Measurements from ENCODE around the gene CYP3A5. TPM values are rescaled to one million over a fixed set of nuclear protein-coding genes. Genes with fewer than 3 reads are reported as not detected.

Gene CYP3A5
- total RNA-seq, 1 donor from 2014 or later, result not detected

DNA sequence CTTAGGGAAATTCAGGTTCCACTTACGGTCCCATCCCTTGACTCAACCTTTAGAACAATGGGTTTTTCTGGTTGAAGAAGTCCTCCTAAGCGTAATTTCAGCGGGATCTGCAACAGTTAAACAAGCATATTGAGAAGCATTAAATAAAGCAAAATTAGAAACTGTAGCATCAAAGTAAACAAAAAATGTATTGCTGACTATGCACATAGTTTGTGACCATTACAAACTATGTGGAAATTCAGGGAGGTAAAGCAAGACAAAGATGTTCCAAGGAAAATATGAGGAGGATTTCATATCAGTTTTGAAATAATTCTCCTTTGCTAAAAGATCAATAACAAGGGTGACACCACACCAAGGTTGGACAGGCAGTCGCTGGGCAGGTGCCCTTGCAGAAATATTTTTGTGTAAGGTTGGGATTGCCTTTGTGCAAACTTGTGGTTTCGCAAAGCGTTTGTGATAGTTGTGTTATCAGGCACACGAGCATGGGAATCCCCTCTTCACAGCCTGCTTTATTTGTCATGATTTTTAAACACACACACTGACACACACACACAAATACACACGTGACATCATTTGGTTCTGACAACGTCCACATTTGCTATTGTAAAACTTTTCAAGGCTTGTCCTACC, 5.4 kb upstream of the CYP3A5 start:
- Mint-ChIP-seq H3K4me1 (ENCODE audit: unreplicated experiment) (no peaks in the 10 kb centered on the region), H3K27ac (ENCODE audit: unreplicated experiment) (no peak overlapping the region), H3K9me3 (ENCODE audit: unreplicated experiment) (peaks cover 23% of the 10 kb centered on the region), H3K27me3 (ENCODE audit: unreplicated experiment) (no peaks in the 10 kb centered on the region), H3K36me3 (ENCODE audit: unreplicated experiment) (peaks cover 3% of the 10 kb centered on the region), H3K4me3 (ENCODE audit: unreplicated experiment) (no peak overlapping the region)
- DNase-seq (ENCODE audit: extremely low spot score, unreplicated experiment), result no peak
- TF ChIP-seq, protein P1, sequence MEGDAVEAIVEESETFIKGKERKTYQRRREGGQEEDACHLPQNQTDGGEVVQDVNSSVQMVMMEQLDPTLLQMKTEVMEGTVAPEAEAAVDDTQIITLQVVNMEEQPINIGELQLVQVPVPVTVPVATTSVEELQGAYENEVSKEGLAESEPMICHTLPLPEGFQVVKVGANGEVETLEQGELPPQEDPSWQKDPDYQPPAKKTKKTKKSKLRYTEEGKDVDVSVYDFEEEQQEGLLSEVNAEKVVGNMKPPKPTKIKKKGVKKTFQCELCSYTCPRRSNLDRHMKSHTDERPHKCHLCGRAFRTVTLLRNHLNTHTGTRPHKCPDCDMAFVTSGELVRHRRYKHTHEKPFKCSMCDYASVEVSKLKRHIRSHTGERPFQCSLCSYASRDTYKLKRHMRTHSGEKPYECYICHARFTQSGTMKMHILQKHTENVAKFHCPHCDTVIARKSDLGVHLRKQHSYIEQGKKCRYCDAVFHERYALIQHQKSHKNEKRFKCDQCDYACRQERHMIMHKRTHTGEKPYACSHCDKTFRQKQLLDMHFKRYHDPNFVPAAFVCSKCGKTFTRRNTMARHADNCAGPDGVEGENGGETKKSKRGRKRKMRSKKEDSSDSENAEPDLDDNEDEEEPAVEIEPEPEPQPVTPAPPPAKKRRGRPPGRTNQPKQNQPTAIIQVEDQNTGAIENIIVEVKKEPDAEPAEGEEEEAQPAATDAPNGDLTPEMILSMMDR (IDR thresholded peaks at IDR 0.05), result no peak

- DNase-seq (ENCODE audit: extremely low spot score, unreplicated experiment), result no peak
- H3K4me1 Mint-ChIP-seq (ENCODE audit: unreplicated experiment), result no peaks in the 10 kb centered on the region
- H3K27ac Mint-ChIP-seq (ENCODE audit: unreplicated experiment), result no peak overlapping the region
- H3K4me3 Mint-ChIP-seq (ENCODE audit: unreplicated experiment), result no peak overlapping the region
- H3K9me3 Mint-ChIP-seq (ENCODE audit: unreplicated experiment), result peaks cover 23% of the 10 kb centered on the region
- H3K36me3 Mint-ChIP-seq (ENCODE audit: unreplicated experiment), result peaks cover 3% of the 10 kb centered on the region
- TF ChIP-seq, protein P1 (IDR thresholded peaks at IDR 0.05), result no peak
- no peaks in the 10 kb centered on the region for H3K27me3 Mint-ChIP-seq (ENCODE audit: unreplicated experiment)
Observed at GRCh38 chr7:99679032-99679399, 780 bp downstream of the CYP3A5 start.

DNA sequence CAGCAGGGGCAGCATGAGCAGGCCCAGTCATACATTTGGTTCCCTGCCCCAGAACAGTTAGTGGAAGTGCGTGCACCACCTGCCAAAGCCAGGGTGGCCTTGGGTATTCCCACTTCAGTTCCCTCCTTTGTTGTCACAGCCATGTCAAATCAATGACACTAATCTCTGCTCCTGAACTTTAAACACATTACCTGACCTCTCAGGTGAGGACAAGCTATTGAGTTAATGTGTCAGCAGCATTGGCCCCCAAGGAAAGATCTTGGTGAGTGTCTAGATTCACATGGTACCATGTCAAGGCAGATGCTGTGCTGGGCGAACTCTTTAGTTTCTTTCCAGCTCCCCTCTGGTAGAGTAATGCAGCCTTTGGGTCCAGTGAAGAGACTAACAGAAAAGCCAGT, 2.1 kb downstream of the CYP3A5 start:
- peaks cover 3% of the 10 kb centered on the region for H3K36me3 Mint-ChIP-seq (ENCODE audit: unreplicated experiment)
- no peaks in the 10 kb centered on the region for H3K27me3 Mint-ChIP-seq (ENCODE audit: unreplicated experiment)
- TF ChIP-seq, protein P1 (IDR thresholded peaks at IDR 0.05), result no peak
- no peak for DNase-seq (ENCODE audit: extremely low spot score, unreplicated experiment)
- no peak overlapping the region for H3K4me3 Mint-ChIP-seq (ENCODE audit: unreplicated experiment)
- H3K27ac Mint-ChIP-seq (ENCODE audit: unreplicated experiment), result no peak overlapping the region
- no peaks in the 10 kb centered on the region for H3K4me1 Mint-ChIP-seq (ENCODE audit: unreplicated experiment)
- H3K9me3 Mint-ChIP-seq (ENCODE audit: unreplicated experiment), result peaks cover 14% of the 10 kb centered on the region

DNA sequence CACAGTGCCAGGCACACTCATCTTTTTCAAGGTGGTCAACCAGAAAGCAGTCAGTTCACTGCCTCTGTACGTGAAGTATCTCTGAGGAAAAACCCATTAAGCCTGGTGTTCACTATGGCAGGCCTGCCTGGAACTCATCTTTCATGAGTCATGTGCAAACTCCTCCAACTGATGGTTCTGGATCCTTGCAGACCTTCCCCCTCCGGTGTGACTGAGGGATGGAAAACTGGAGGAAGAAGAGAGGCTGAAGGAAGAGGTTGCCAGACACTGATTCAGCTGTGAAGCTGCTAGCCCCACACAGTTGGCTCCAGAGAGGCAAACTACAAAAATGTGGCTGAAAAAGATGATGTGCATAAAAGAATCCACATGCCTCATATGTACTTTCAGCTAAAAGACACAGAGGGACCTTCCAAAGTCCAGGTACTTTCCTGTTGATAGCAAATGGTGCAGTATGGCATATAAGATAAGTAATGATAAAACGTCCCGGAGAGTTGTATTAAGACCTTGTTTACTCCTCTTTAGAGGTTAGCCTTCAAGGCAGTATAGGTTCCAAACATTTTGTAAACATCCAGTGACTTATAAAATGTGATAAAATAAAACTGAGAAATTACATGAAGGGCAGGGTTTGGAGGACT, 2.7 kb downstream of the CYP3A5 start:
- Mint-ChIP-seq H3K9me3 (ENCODE audit: unreplicated experiment) (peaks cover 9% of the 10 kb centered on the region), H3K27me3 (ENCODE audit: unreplicated experiment) (no peaks in the 10 kb centered on the region), H3K27ac (ENCODE audit: unreplicated experiment) (no peak overlapping the region), H3K4me1 (ENCODE audit: unreplicated experiment) (no peaks in the 10 kb centered on the region), H3K4me3 (ENCODE audit: unreplicated experiment) (no peak overlapping the region), H3K36me3 (ENCODE audit: unreplicated experiment) (peaks cover 1% of the 10 kb centered on the region)
- TF ChIP-seq, protein P1 (IDR thresholded peaks at IDR 0.05), result no peak
- DNase-seq (ENCODE audit: extremely low spot score, unreplicated experiment), result no peak

- H3K36me3 Mint-ChIP-seq (ENCODE audit: unreplicated experiment), result peaks cover 2% of the 10 kb centered on the region
- TF ChIP-seq, protein P1 (IDR thresholded peaks at IDR 0.05), result no peak
- DNase-seq (ENCODE audit: extremely low spot score, unreplicated experiment), result no peak
- no peaks in the 10 kb centered on the region for H3K27me3 Mint-ChIP-seq (ENCODE audit: unreplicated experiment)
- H3K4me3 Mint-ChIP-seq (ENCODE audit: unreplicated experiment), result no peak overlapping the region
- no peaks in the 10 kb centered on the region for H3K9me3 Mint-ChIP-seq (ENCODE audit: unreplicated experiment)
- H3K27ac Mint-ChIP-seq (ENCODE audit: unreplicated experiment), result no peak overlapping the region
- H3K4me1 Mint-ChIP-seq (ENCODE audit: unreplicated experiment), result no peaks in the 10 kb centered on the region
Observed at GRCh38 chr7:99674995-99675742, 4.6 kb downstream of the CYP3A5 start.
